ENCODE measurements around the gene NBAS.

The NBAS gene

GRCh38 chr2:15187702-15188101 is 373.4 kb downstream of the NBAS start:
- FAIRE-seq = no peak

GRCh38 chr2:15186118-15186517 is 375.0 kb downstream of the NBAS start:
- no peak for FAIRE-seq

DNA sequence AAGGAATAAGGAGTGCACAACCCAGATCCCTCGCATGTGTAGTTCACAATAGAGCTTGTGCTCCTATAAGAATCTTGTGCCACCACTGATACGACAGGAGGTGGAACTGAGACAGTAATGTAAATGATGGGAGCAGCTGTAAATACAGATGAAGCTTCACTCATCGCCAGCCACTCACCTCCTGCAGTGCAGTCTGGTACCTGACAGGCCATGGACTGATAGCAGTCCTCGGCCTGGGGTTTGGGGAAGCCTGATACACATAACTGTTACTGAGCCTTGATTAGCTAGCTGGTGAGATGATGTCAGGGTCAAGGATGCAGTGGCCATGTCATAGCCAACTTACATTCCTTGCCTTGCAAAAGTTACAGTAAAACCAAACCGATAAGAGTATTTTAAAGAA is 376.6 kb downstream of the NBAS start:
- FAIRE-seq = no peak

- no peak for FAIRE-seq
These were observed 378.9 kb downstream of the NBAS start for GRCh38 chr2:15182275-15182674.

GRCh38 chr2:15181092-15181745 is 379.9 kb downstream of the NBAS start:
- no peak for FAIRE-seq

DNA sequence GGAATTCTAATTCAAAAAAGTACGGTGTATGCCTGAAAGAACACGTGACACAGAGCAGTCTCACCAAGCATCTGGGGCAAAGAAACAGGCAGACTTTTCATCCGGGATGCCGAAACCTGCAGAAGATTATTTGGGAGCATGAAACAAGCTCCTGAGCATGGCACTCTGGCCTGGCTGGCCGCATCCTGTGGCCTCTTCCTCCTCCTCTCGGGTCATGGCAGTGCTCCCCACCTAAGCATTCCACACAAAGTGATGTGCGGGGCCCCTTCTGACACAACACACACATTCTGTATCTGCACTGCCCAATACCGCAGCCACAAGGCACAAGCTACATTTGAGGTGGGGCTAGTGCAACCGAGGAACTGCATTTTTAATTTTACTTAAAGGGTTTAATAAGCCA is 380.8 kb downstream of the NBAS start:
- no peak for FAIRE-seq

DNA sequence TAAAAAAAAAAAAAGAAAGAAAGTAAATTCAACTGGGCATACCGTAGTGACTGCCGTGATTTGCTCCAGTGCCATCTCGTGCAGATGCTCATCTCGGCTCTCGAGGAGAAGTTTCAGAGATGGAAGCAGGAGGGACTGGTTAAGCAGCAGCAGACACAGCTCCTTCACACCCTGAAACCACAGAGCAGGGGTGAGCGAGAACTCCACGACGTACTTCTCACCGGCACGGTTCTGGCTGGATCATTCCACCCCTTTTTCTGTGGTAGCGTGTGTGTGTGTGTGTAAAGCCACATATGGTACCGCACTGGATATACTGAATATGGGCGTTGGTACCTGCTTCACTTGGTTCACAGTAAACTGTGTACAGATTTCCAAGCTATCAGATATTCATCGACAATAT is 382.2 kb downstream of the NBAS start:
- no peak for FAIRE-seq

DNA sequence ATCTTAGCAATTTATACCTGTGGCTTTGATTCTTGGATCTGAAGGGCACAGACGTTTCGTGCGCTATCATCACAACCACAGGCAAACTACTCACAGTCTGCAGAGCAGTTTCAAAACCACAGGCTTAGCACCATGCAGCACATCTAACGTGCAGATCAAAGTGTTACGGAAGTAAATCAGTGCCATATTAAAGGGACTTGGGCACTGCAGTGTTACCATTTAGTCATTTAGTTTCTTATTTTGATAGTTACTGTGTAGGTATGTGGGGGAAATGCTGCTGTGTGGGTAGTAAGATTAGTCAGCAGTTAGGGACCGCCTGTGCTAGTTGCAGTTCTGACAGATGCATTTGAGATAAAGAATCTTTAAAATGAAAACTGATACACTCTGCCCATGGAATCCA is 384.0 kb downstream of the NBAS start:
- no peak for FAIRE-seq

- FAIRE-seq = no peak
These were observed 384.5 kb downstream of the NBAS start for GRCh38 chr2:15176604-15177003.

DNA sequence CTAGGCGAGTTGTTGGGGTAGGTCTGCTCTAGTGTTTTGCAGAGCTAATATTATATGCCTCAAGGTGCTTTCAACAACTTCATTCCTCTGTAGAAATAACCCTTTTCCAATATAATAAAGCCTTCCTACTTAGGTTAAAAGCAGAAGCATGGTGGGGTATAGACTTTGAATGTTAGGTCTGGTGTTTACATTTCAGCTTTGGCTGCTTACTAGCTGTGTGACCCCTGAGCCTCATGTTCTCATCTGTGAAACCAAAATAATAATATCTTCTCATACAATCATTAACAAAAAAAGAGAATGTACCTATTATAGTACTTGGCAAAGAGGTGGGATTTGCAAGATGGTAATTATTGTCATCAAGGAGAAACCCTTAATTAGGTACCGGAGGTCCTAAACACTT is 386.6 kb downstream of the NBAS start:
- no peak for FAIRE-seq

- no peak for FAIRE-seq
These were observed 387.6 kb downstream of the NBAS start for GRCh38 chr2:15173501-15173900.

DNA sequence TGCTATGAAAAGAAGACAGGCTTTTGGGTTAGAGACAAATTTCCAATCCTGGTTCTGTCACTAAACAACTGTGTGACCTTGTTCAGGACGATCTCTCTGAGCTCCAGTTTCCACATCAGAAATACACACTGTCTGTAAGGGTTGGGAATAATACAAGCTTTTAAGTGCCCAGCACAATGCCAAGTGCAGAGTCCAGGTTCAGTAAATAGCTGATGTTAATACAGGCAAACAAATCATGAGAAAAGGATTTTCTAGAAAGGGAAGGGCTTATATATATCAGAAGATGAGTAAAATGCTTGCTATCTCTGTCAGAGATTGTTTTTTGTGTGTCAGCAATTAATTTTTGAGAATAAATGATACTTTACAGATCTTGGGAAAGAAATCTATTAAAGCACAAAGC is 388.3 kb downstream of the NBAS start:
- FAIRE-seq = no peak

DNA sequence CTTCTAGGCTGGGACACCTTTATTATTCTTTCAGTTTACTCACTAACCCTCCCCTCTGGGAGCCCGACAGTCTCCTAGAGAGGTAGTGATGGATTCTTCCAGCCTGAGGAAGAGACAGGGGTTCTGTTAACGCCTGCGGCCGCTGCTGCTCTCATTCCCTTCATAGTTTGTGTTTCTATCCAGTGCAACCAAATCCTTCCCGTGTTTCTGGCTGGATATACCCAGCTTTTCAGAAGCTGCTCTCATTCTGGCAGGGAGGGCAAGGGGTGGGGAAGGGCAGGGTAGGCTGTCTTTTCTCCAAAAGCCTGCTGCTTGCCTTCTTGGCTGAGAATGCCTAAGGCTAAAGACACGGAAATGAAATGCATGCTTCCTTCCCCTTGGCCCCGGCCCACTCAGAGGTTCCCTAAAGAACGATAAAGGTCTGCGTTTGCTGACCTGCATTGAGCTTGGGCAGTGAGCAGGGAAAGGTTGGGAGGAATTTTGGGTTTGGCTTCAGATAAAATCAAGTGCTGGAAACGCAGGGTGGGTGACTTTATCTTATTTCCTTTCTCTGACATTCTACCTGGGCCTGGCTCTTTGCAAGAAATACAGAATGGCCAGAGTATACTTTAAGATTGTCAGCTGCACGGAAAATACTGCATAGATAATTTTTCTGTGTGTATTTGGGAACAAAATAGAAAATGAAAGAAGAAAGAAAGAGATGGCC is 390.9 kb downstream of the NBAS start:
- no peak for FAIRE-seq

DNA sequence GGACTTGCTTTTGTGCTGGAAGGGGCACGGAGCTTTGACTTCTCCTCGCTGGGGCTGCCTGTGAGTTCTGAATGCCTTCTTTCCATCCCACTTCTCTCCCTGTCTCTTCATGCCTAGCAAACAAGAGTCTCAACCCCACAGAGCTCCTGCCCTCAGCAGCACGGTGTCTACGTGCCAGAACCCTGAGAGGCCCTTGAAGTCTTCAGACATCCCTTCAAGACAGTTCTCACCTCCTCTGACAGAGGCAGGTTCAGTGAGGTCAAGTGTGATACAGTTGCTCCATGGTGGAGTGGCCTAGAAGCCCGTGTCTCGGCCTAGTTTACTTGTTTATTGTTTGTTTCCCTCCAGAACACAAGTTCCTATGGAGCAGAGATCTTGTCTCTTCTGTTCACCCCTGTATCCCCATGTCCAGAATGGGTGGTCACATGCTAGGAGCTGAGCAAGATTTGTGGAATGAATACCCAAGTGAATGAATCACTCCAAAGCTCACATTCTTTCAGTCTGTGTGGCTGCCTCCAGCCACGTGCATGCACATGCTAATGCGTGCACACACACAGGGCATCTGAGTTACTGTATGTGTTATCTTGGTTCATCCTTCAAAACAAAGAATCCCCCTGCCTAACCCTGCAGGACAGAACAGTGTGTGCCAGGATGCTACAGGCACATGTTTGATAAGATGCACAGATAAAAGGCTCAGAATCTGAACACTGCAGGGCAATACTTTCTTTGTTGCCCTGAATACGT is 391.6 kb downstream of the NBAS start:
- FAIRE-seq = no peak

GRCh38 chr2:15168116-15168515 is 393.0 kb downstream of the NBAS start:
- FAIRE-seq = no peak

GRCh38 chr2:15166878-15167277 is 394.3 kb downstream of the NBAS start:
- no peak for FAIRE-seq

- no peak for FAIRE-seq
These were observed 397.8 kb downstream of the NBAS start for GRCh38 chr2:15163326-15163725.

- no peak for FAIRE-seq
These were observed 398.5 kb downstream of the NBAS start for GRCh38 chr2:15162620-15163019.

DNA sequence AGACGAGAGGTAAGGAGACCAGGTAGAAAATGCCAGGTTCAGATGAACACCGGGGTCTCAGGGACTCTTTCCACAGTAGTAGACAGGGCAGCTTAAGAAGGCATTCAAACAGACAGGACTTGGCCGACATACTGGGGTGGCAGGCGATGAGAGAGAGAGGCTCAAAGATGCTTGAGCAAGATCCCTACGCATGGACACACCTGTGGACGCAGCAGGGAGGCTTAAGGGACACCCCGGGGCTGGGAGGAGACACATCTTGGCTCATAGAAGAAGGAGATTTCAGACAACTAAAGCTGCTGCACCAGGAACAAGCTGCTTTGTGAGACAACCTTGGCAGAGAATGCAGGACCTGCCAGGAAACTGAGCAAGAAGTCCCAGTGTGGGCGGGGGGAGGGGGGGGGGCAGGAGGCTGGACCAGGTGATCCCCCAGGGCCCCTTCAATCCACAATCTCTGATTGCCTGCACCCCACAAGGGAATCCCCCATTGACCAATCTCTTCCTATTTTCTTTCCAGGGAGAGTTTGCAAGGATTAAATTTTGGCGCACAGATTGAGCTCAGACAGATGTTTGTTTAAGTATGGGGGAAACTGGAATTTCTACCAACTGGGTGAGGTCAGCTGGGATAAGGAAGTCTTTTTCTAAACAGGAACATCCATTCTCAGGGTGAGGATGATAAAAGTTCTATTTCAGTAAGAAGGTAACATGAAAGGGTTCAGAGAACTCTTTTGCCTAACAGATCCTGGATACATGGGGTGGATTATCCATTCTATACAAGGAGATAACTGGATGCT is 400.7 kb downstream of the NBAS start:
- no peak for FAIRE-seq

DNA sequence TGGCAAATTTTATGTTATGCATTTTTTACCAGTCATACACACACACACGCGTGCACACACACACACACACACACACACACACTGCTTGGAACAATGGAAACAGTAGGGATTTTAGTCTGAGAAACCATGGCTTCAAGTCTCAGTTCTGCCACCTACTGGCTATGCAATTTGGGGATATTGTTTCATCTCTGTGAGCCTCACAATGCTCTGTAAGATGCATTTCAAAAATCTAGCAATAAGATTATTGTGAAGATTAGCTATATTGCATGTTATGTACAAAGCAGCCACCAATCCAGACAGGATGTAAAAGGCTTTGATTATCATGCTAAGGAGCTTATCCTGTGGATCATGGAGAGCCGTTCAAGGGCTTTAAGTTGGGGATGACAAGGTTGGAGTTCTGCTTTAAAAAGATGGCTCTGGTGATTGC is 401.4 kb downstream of the NBAS start:
- peak; percentile 68 for FAIRE-seq

- no peak for FAIRE-seq
These were observed 401.9 kb downstream of the NBAS start for GRCh38 chr2:15159206-15159605.

- no peak for FAIRE-seq
These were observed 402.6 kb downstream of the NBAS start for GRCh38 chr2:15158532-15158931.

DNA sequence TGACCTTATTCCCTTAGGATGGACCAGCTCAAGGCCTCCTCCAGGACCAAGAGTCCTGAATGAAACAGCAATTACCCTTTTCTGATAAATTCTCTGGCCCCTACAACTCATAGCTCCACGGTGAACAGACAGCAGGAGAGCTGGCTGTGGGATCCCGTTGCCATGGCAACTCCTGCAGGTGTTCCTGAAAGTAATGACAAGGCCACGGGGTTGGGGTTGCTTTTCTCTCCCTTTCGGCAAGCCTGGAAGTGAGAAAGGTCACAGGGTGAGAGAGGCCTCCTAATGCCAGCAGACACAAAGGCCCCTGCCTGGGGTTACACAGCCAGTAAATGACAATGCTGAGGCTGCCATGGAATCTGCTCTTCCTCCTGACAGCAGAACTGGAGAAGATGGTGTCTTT is 403.0 kb downstream of the NBAS start:
- FAIRE-seq = no peak
